Measurements from ENCODE around the gene CDC42SE2.

- TF ChIP-seq MAX (IDR thresholded peaks at IDR 0.05; ENCODE audit: low read depth, low read length), result no peak
- TF ChIP-seq MYC (IDR thresholded peaks at IDR 0.05; ENCODE audit: low read depth, low read length), result no peak
- no peak for TF ChIP-seq CTCF (IDR thresholded peaks at IDR 0.05; ENCODE audit: low read depth, low read length)
Measured at GRCh38 chr5:131373265-131373664, 109.4 kb downstream of the CDC42SE2 start.

Measured in NB4 (cell line).